Natural killer cell (primary cell): ENCODE measurements around the gene PRR12. TPM values are rescaled to one million over a fixed set of nuclear protein-coding genes. Genes with fewer than 3 reads are reported as not detected.

Experiments
- ATAC-seq, 3 donors: fragments of 150-1000 bp in 2 of 3; fragments of 200-7000 bp in 1 of 3; cut with Tn5 transposase; 1 replicate in 1 of 3; 2 replicates in 2 of 3; pipeline ENCODE4 v1.10.0; 2021; ENCODE audit warnings: mild to moderate bottlenecking in 2 of 3, moderate library complexity in 2 of 3
- DNase-seq, 2 donors: peaks; one replicate each; pipeline versions ENCODE4 v3.0.0 to v3.0.0-alpha.2; 2013 to 2021; ENCODE audit warnings: mixed read lengths in 1 of 2
- H3K27ac ChIP-seq: one replicate; pipeline ENCODE4 v1.5.1; 2013; ENCODE audit warnings: mild to moderate bottlenecking, low read length
- H3K27me3 ChIP-seq: one replicate; pipeline ENCODE4 v1.6.1; 2013; ENCODE audit warnings: low read length; ENCODE audit not compliant: control insufficient read depth, insufficient read depth
- H3K36me3 ChIP-seq: one replicate; pipeline ENCODE4 v1.6.1; 2013; ENCODE audit warnings: low read length; ENCODE audit not compliant: control insufficient read depth, insufficient read depth
- H3K4me1 ChIP-seq: one replicate; pipeline ENCODE4 v1.6.1; 2013; ENCODE audit warnings: low read length; ENCODE audit not compliant: control insufficient read depth, insufficient read depth
- H3K4me3 ChIP-seq: one replicate; pipeline ENCODE4 v1.5.1; 2013; ENCODE audit warnings: low read length
- H3K9me3 ChIP-seq: one replicate; pipeline ENCODE4 v1.6.1; 2013; ENCODE audit warnings: low read length; ENCODE audit not compliant: control insufficient read depth, insufficient read depth
- H3K27ac Mint-ChIP-seq, 2 donors: one replicate each; pipeline ENCODE4 v1.8.0; 2022; ENCODE audit warnings: mild to moderate bottlenecking in 2 of 2, mixed read lengths in 2 of 2, moderate library complexity in 1 of 2
- H3K27me3 Mint-ChIP-seq, 2 donors: one replicate each; pipeline ENCODE4 v1.8.0; 2022; ENCODE audit warnings: low read depth in 2 of 2, mixed read lengths in 2 of 2
- H3K36me3 Mint-ChIP-seq: one replicate; pipeline ENCODE4 v1.8.0; 2022; ENCODE audit warnings: mixed read lengths
- H3K4me1 Mint-ChIP-seq, 2 donors: one replicate each; pipeline ENCODE4 v1.8.0; 2022; ENCODE audit warnings: mixed read lengths in 2 of 2
- H3K4me3 Mint-ChIP-seq: one replicate; pipeline ENCODE4 v1.8.0; 2022; ENCODE audit warnings: mild to moderate bottlenecking, moderate library complexity, mixed read lengths
- H3K9me3 Mint-ChIP-seq, 2 donors: one replicate each; pipeline ENCODE4 v1.8.0; 2022; ENCODE audit warnings: mixed read lengths in 2 of 2
- CTCF ChIP-seq: fragments of 200-600 bp; IDR thresholded peaks from one replicate; pipeline ENCODE4 v1.8.0; 2022; ENCODE audit warnings: antibody characterized with exemption
- WGBS: methylation state at CpG from one replicate; pipeline ENCODE4 v1.1.7; 2013; ENCODE audit warnings: missing lambda C conversion rate; ENCODE audit not compliant: insufficient coverage; 5-methylcytosine and 5-hydroxymethylcytosine counted together
- intact Hi-C: fragments of 100-400 bp; cut with micrococcal nuclease; formaldehyde crosslinking; loops from one replicate; pipeline ENCODE4 v1.14.2; 2022
- total RNA-seq, 4 donors: library from RNA; stranded (reverse); fragments of 120-200 nt in 1 of 4; gene quantifications; one replicate each; pipeline versions ENCODE4 v1.2.3 to v1.2.4, GENCODE V29; 2013 to 2022

PRR12 gene
- total RNA-seq, 3 donors from 2014 or later (not counting 1 experiment from before 2014, with no cell fraction given) = 51.1 to 62.1 (median 56.0) TPM

GRCh38 chr19:49663224-49663623 lies 72.2 kb downstream of the PRR12 start:
- Mint-ChIP-seq H3K9me3 (no peaks in the 10 kb centered on the region), H3K27me3 (no peaks in the 10 kb centered on the region), H3K4me3 (peak overlapping the region; percentile 52), H3K27ac (peak overlapping the region; percentile 96 to 99), H3K36me3 (no peaks in the 10 kb centered on the region), H3K4me1 (peaks cover 33 to 50% of the 10 kb centered on the region in 2 donors)
- no peak for DNase-seq
- no peak for ATAC-seq
- H3K9me3 ChIP-seq = no peaks in the 10 kb centered on the region
- intact Hi-C loops = no loop called here
- H3K4me3 ChIP-seq = no peak overlapping the region
- no peak for TF ChIP-seq CTCF
- WGBS = 97% methylated on average over 12 of the region's 12 CpGs
- H3K27ac ChIP-seq = peak overlapping the region; percentile 73
- H3K27me3 ChIP-seq = no peaks in the 10 kb centered on the region
- peaks cover 34% of the 10 kb centered on the region for H3K4me1 ChIP-seq
- peaks cover 41% of the 10 kb centered on the region for H3K36me3 ChIP-seq

- Histone ChIP-seq H3K36me3 (peaks cover 29% of the 10 kb centered on the region), H3K9me3 (no peaks in the 10 kb centered on the region), H3K4me3 (peak overlapping the region; percentile 91), H3K27ac (peak overlapping the region; percentile 73), H3K4me1 (peaks cover 34% of the 10 kb centered on the region), H3K27me3 (no peaks in the 10 kb centered on the region)
- intact Hi-C loops = loop anchor here (1.0 to 2.0 kb wide), 3 partner anchors 12 to 22 kb away; partner anchors contain the start of gene SCAF1
- H3K9me3 Mint-ChIP-seq = no peaks in the 10 kb centered on the region
- H3K36me3 Mint-ChIP-seq = no peaks in the 10 kb centered on the region
- ATAC-seq (peak; percentile 71 to 86 (median 74)), DNase-seq (peak; percentile 85 to 94)
- H3K4me1 Mint-ChIP-seq = peaks cover 33 to 50% of the 10 kb centered on the region in 2 donors
- H3K4me3 Mint-ChIP-seq = peak overlapping the region; percentile 99
- TF ChIP-seq CTCF = no peak
- peak overlapping the region; percentile 96 to 99 for H3K27ac Mint-ChIP-seq
- H3K27me3 Mint-ChIP-seq = no peaks in the 10 kb centered on the region
- WGBS = under 1% methylated on average over 53 of the region's 53 CpGs
Observed at GRCh38 chr19:49664171-49665035, 73.4 kb downstream of the PRR12 start.

- intact Hi-C loops = loop anchor here (1.0 to 2.0 kb wide), 2 partner anchors 11 to 16 kb away; no protein-coding TSS in a partner anchor
Observed at GRCh38 chr19:49665036-49665350, 74.0 kb downstream of the PRR12 start.

More at GRCh38 chr19:49665036-49665350, 74.0 kb downstream of the PRR12 start:
- Mint-ChIP-seq H3K9me3 (no peaks in the 10 kb centered on the region), H3K27ac (peak overlapping the region; percentile 96 to 99), H3K4me3 (peak overlapping the region; percentile 99), H3K4me1 (peaks cover 33 to 50% of the 10 kb centered on the region in 2 donors), H3K36me3 (no peaks in the 10 kb centered on the region), H3K27me3 (no peaks in the 10 kb centered on the region)
- Histone ChIP-seq H3K4me3 (peak overlapping the region; percentile 91), H3K4me1 (peaks cover 34% of the 10 kb centered on the region), H3K9me3 (no peaks in the 10 kb centered on the region), H3K36me3 (peaks cover 25% of the 10 kb centered on the region), H3K27ac (peak overlapping the region; percentile 73), H3K27me3 (no peaks in the 10 kb centered on the region)
- WGBS = under 1% methylated on average over 7 of the region's 7 CpGs
- no peak for TF ChIP-seq CTCF
- DNase-seq (no peak), ATAC-seq (no peak)
